CD4-positive, alpha-beta memory T cell (primary cell): Measurements from ENCODE around the gene FANCL. TPM values are rescaled to one million over a fixed set of nuclear protein-coding genes. Genes with fewer than 3 reads are reported as not detected.
"Not testable (repeated sequence)": the region's sequence is repeated elsewhere in the genome, so short reads cannot be mapped to it uniquely, and the experiment has no call there.

Experiments used
- CTCF ChIA-PET: fragments of 350-600 bp; sonication (Branson Sonifier 250); formaldehyde crosslinking; loops from one replicate; lab custom pipeline; 2021; ENCODE audit warnings: inconsistent platforms; ENCODE audit not compliant: partially characterized antibody; lab: Charles Lee
- POLR2A ChIA-PET: fragments of 350-600 bp; sonication (Branson Sonifier 250); formaldehyde crosslinking; loops from one replicate; lab custom pipeline; 2021; ENCODE audit not compliant: partially characterized antibody; lab: Charles Lee
- DNase-seq, 5 donors: peaks; one replicate each; pipeline versions ENCODE4 v3.0.0 to v3.0.0-alpha.2; 2020 to 2022; ENCODE audit warnings: mixed read lengths in 1 of 5
- H3K27ac ChIP-seq: one replicate; pipeline ENCODE4 v1.7.0; 2013; ENCODE audit warnings: low read depth, low read length
- H3K27me3 ChIP-seq: 2 replicates; pipeline ENCODE4 v1.7.0; 2013; ENCODE audit warnings: mild to moderate bottlenecking, low read length, moderate library complexity; ENCODE audit not compliant: insufficient read depth
- H3K36me3 ChIP-seq: 2 replicates; pipeline ENCODE4 v1.7.0; 2013; ENCODE audit warnings: mild to moderate bottlenecking, low read length, moderate library complexity; ENCODE audit not compliant: insufficient read depth
- H3K4me1 ChIP-seq: 2 replicates; pipeline ENCODE4 v1.7.0; 2013; ENCODE audit warnings: mild to moderate bottlenecking, low read length, moderate library complexity; ENCODE audit not compliant: insufficient read depth
- H3K4me3 ChIP-seq, 2 donors: one replicate each; pipeline ENCODE4 v1.7.0; 2013; ENCODE audit warnings: low read length in 2 of 2, mild to moderate bottlenecking in 1 of 2
- H3K9me3 ChIP-seq, 2 donors: one replicate each; pipeline ENCODE4 v1.7.0; 2013; ENCODE audit warnings: low read length in 2 of 2, control low read depth in 1 of 2; ENCODE audit not compliant: control insufficient read depth in 1 of 2
- H3K27ac Mint-ChIP-seq, 7 donors: one replicate each; pipeline ENCODE4 v1.8.0; 2020 to 2021; ENCODE audit warnings: mixed read lengths in 7 of 7, mild to moderate bottlenecking in 6 of 7, inconsistent platforms in 3 of 7, moderate library complexity in 3 of 7
- H3K27me3 Mint-ChIP-seq, 2 donors: one replicate each; pipeline ENCODE4 v1.8.0; 2020 to 2021; ENCODE audit warnings: mixed read lengths in 2 of 2
- H3K36me3 Mint-ChIP-seq, 2 donors: one replicate each; pipeline ENCODE4 v1.8.0; 2020 to 2021; ENCODE audit warnings: mixed read lengths in 2 of 2, inconsistent platforms in 1 of 2, mild to moderate bottlenecking in 1 of 2
- H3K4me1 Mint-ChIP-seq, 4 donors: one replicate each; pipeline ENCODE4 v1.8.0; 2020 to 2021; ENCODE audit warnings: mixed read lengths in 4 of 4, mild to moderate bottlenecking in 1 of 4
- H3K4me3 Mint-ChIP-seq, 8 donors: one replicate each; pipeline ENCODE4 v1.8.0; 2020 to 2021; ENCODE audit warnings: mixed read lengths in 8 of 8, mild to moderate bottlenecking in 7 of 8, moderate library complexity in 6 of 8, inconsistent platforms in 3 of 8
- H3K9me3 Mint-ChIP-seq, 8 donors: one replicate each; pipeline ENCODE4 v1.8.0; 2020 to 2021; ENCODE audit warnings: mixed read lengths in 8 of 8, mild to moderate bottlenecking in 5 of 8, inconsistent platforms in 3 of 8, moderate library complexity in 1 of 8
- intact Hi-C: fragments of 100-400 bp; cut with micrococcal nuclease; formaldehyde crosslinking; loops from one replicate; pipeline ENCODE4 v1.15.1; 2023
- polyA plus RNA-seq, 2 donors: library from polyadenylated mRNA; unstranded; fragments of 300-500 nt; fragmentation: Illumina TruSeq; gene quantifications; one replicate each; pipeline ENCODE4 v1.2.3, GENCODE V29; 2021
- total RNA-seq, 2 experiments: library from RNA; stranded (reverse); gene quantifications; one replicate each; pipeline ENCODE4 v1.2.3, GENCODE V29; 2021

The FANCL gene
- total and polyA plus RNA-seq, 4 experiments from 2014 or later = 1.6 to 10.1 (median 9.3) TPM

DNA sequence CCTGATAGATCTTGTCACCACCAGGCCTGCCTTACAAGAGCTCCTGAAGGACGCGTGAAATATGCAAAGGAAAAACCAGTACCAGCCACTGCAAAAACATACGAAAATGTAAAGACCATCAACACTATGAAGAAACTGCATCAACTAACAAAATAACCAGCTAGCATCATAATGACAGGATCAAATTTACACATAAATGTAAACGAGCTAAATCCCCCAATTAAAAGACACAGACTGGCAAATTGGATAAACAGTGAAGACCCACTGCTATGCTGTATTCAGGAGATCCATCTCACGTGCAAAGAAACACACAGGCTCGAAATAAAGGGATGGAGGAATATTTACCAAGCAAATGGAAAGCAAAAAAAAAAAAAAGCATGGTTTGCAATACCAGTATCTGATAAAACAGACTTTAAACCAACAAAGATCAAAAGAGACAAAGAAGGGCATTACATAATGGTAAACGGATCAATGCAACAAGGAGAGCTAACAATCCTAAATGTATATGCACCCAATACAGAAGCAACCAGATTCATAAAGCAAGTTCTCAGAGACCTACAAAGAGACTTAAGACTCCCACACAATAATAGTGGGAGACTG, 70.7 kb downstream of the FANCL start:
- CTCF ChIA-PET = interaction anchor here (0.7 kb wide), 1 partner anchor 44 kb away, joined by 4 read pairs; no protein-coding TSS in a partner anchor

DNA sequence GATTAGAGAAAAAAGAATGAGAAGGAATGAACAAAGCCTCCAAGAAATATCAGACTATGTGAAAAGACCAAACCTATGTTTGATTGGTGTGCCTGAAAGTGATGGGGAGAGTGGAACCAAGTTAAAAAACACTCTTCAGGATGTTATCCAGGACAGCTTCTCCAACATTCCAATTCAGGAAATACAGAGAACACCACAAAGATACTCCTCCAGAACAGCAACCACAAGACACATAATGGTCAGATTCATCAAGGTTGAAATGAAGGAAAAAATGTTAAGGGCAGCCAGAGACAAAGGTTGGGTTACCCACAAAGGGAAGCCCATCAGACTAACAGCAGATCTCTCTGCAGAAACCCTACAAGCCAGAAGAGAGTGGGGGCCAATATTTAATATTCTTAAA, 71.3 kb downstream of the FANCL start:
- POLR2A ChIA-PET = not testable (repeated sequence)

More for the DNA sequence above, 70.7 kb downstream of the FANCL start:
- H3K27me3 Mint-ChIP-seq, H3K27me3 ChIP-seq, H3K36me3 ChIP-seq, H3K4me3 ChIP-seq, intact Hi-C loops, POLR2A ChIA-PET, H3K9me3 ChIP-seq, H3K4me1 ChIP-seq, DNase-seq, H3K4me3 Mint-ChIP-seq, H3K27ac ChIP-seq, H3K27ac Mint-ChIP-seq, H3K4me1 Mint-ChIP-seq: not testable (repeated sequence)
- Mint-ChIP-seq H3K36me3 (peaks cover 27 to 42% of the 10 kb centered on the region in 2 donors), H3K9me3 (peaks cover 4 to 43% (median 26%) of the 10 kb centered on the region in 8 donors)

GRCh38 chr2:58168130-58168529, 73.0 kb downstream of the FANCL start:
- H3K9me3 ChIP-seq, H3K27me3 Mint-ChIP-seq, H3K4me1 ChIP-seq, CTCF ChIA-PET, H3K36me3 ChIP-seq, H3K27ac ChIP-seq, H3K4me3 Mint-ChIP-seq, DNase-seq, H3K27ac Mint-ChIP-seq, H3K4me3 ChIP-seq, H3K4me1 Mint-ChIP-seq, POLR2A ChIA-PET, H3K27me3 ChIP-seq, intact Hi-C loops: not testable (repeated sequence)
- Mint-ChIP-seq H3K9me3 (peaks cover 0 to 32% (median 22%) of the 10 kb centered on the region in 8 donors), H3K36me3 (peaks cover 20 to 27% of the 10 kb centered on the region in 2 donors)

More for the DNA sequence above, 71.3 kb downstream of the FANCL start:
- H3K9me3 ChIP-seq, H3K27ac ChIP-seq, H3K36me3 ChIP-seq, H3K27me3 Mint-ChIP-seq, intact Hi-C loops, H3K4me3 ChIP-seq, H3K27me3 ChIP-seq, H3K4me3 Mint-ChIP-seq, H3K27ac Mint-ChIP-seq, DNase-seq, H3K4me1 ChIP-seq, H3K4me1 Mint-ChIP-seq: not testable (repeated sequence)
- CTCF ChIA-PET = interaction anchor here (0.7 kb wide), 1 partner anchor 44 kb away, joined by 4 read pairs; no protein-coding TSS in a partner anchor
- H3K9me3 Mint-ChIP-seq = peaks cover 4 to 43% (median 26%) of the 10 kb centered on the region in 8 donors
- H3K36me3 Mint-ChIP-seq = peaks cover 27 to 41% of the 10 kb centered on the region in 2 donors

- Histone ChIP-seq H3K9me3 (no peaks in the 10 kb centered on the region), H3K4me3 (no peak overlapping the region), H3K36me3 (no peaks in the 10 kb centered on the region), H3K4me1 (no peaks in the 10 kb centered on the region), H3K27ac (no peak overlapping the region), H3K27me3 (no peaks in the 10 kb centered on the region)
- no peaks in the 10 kb centered on the region for H3K27me3 Mint-ChIP-seq
- no peak for DNase-seq
- H3K4me1 Mint-ChIP-seq = no peaks in the 10 kb centered on the region
- POLR2A ChIA-PET = no interaction called here
- H3K4me3 Mint-ChIP-seq = no peak overlapping the region
- H3K27ac Mint-ChIP-seq = no peak overlapping the region
- CTCF ChIA-PET = no interaction called here
- peaks cover 0 to under 1% (median 0%) of the 10 kb centered on the region in 8 donors for H3K9me3 Mint-ChIP-seq
- intact Hi-C loops = no loop called here
- peaks cover 23 to 31% of the 10 kb centered on the region in 2 donors for H3K36me3 Mint-ChIP-seq
These were observed 77.2 kb downstream of the FANCL start for GRCh38 chr2:58163913-58164312.

GRCh38 chr2:58158481-58158880, 82.6 kb downstream of the FANCL start:
- H3K9me3 ChIP-seq = no peaks in the 10 kb centered on the region
- H3K4me3 ChIP-seq = no peak overlapping the region
- Mint-ChIP-seq H3K9me3 (peaks cover 0 to 7% (median 0%) of the 10 kb centered on the region in 8 donors), H3K4me3 (no peak overlapping the region), H3K27ac (no peak overlapping the region), H3K36me3 (peaks cover 61 to 64% of the 10 kb centered on the region in 2 donors), H3K27me3 (no peaks in the 10 kb centered on the region), H3K4me1 (peaks cover 0 to 1% (median 0%) of the 10 kb centered on the region in 4 donors)
- intact Hi-C loops = no loop called here
- ChIA-PET POLR2A (no interaction called here), CTCF (no interaction called here)
- H3K4me1 ChIP-seq = no peaks in the 10 kb centered on the region
- H3K27me3 ChIP-seq = no peaks in the 10 kb centered on the region
- no peaks in the 10 kb centered on the region for H3K36me3 ChIP-seq
- no peak for DNase-seq
- no peak overlapping the region for H3K27ac ChIP-seq

DNA sequence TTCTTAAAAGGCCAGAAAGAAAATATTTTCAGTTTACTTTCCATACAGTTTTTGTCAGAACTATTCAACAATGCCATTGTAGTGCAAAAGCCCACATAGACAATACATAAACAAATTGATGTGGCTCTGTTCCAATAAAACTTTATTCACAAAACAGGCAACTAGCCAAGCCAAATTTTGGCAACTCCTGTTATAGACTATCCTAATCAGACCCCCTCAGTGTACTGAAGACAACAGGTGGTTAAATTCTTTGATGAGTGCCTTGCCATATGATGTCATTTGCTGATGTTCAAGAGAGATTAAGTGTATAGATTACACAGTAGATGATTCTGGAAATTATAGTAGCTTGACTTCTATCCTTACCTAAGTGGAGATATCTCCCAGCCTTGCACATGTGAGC, 83.4 kb downstream of the FANCL start:
- H3K4me1 Mint-ChIP-seq = peaks cover 0 to 1% (median 0%) of the 10 kb centered on the region in 4 donors
- no peak for DNase-seq

GRCh38 chr2:58156780-58157179, 84.3 kb downstream of the FANCL start:
- no peaks in the 10 kb centered on the region for H3K36me3 ChIP-seq
- H3K9me3 ChIP-seq = no peaks in the 10 kb centered on the region
- Mint-ChIP-seq H3K27me3 (no peaks in the 10 kb centered on the region), H3K4me3 (no peak overlapping the region), H3K9me3 (peaks cover 0 to 7% (median 0%) of the 10 kb centered on the region in 8 donors), H3K27ac (no peak overlapping the region), H3K36me3 (peaks cover 59 to 74% of the 10 kb centered on the region in 2 donors), H3K4me1 (peaks cover 0 to 1% (median 0%) of the 10 kb centered on the region in 4 donors)
- no peaks in the 10 kb centered on the region for H3K4me1 ChIP-seq
- ChIA-PET CTCF (no interaction called here), POLR2A (no interaction called here)
- DNase-seq = no peak
- no peaks in the 10 kb centered on the region for H3K27me3 ChIP-seq
- no peak overlapping the region for H3K27ac ChIP-seq
- intact Hi-C loops = no loop called here
- H3K4me3 ChIP-seq = no peak overlapping the region

More for the DNA sequence above, 83.4 kb downstream of the FANCL start:
- POLR2A ChIA-PET = no interaction called here
- no peaks in the 10 kb centered on the region for H3K27me3 Mint-ChIP-seq
- H3K36me3 ChIP-seq = no peaks in the 10 kb centered on the region
- no peaks in the 10 kb centered on the region for H3K4me1 ChIP-seq
- no peak overlapping the region for H3K4me3 Mint-ChIP-seq
- CTCF ChIA-PET = no interaction called here
- H3K9me3 ChIP-seq = no peaks in the 10 kb centered on the region
- H3K9me3 Mint-ChIP-seq = peaks cover 0 to 7% (median 0%) of the 10 kb centered on the region in 8 donors
- intact Hi-C loops = no loop called here
- H3K27ac ChIP-seq = no peak overlapping the region
- no peak overlapping the region for H3K4me3 ChIP-seq
- H3K27me3 ChIP-seq = no peaks in the 10 kb centered on the region
- peaks cover 61 to 71% of the 10 kb centered on the region in 2 donors for H3K36me3 Mint-ChIP-seq
- no peak overlapping the region for H3K27ac Mint-ChIP-seq
